ENCODE results near the gene SOSTDC1.

DNA sequence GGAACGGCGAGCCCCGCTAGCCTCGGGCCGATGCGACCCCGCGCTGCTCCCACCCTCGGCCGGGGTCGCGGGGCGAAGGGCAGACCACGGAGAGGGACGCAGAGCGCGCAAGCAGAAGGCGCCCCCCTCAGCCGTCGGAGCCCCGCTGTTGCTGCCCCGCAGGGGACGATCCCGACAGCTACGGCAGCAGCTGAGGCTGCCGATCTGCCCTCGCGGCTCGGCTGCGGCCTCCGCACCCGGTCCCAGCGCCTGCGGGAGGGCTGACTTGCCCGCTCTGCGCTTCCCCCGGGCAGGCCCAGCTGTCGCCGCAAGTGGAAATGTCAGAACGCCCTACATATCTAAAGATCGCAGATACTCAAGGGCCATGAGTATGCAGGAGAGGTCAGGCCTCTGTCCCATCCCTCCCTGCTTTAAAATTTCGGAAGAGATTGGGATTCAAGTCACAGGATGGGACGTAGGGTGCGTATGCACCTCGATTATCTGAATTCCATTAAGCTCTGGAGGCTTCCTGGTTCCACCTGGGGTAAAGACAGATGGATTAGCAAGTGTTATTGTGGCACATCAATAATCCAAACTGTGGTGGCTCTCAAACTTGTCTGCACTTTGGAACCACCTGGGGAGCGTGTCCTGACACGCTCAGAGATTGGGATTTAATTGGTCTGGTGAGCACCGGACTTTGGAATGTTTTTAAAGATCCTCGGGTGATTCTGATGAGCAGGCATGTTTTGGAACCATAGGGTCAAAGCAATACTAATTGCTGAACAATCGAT lies 44.0 kb downstream of the SOSTDC1 start, which contains the start of gene CRPPA:
- TF ChIP-seq CTCF (IDR thresholded peaks at IDR 0.05): no peak
- TF ChIP-seq POLR2A (IDR thresholded peaks at IDR 0.05): peak; percentile 17
- TF ChIP-seq POLR2AphosphoS5 (IDR thresholded peaks at IDR 0.05): no peak
- no peak for TF ChIP-seq EP300 (IDR thresholded peaks at IDR 0.05; ENCODE audit: low read depth)

Measured in transverse colon (tissue), 4 donors.